Measurements from ENCODE around the gene KLF17. TPM values are rescaled to one million over a fixed set of nuclear protein-coding genes. Genes with fewer than 3 reads are reported as not detected.

Gene KLF17
- total RNA-seq, 1 donor from 2014 or later: not detected

DNA sequence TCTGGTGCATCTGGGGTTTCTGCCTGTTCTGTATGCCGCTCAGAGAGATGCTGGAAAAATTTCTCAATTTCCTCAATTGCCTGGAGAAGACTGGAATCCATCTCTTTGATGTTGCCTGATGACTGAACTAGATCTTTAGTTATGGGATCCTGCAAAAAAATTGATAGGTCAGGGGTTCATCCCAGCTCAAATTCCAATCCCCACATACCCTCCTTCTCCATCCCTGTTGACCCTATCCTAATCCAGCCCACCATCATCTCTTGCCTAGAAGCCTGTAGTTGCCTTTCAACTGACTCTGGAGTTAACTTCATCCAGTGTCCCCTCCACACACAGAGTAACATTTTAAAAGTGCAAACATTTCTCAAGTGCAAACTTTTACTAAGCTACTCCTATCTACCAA is 22.9 kb downstream of the KLF17 start, which contains the start of gene KLF18:
Gene KLF18, minus strand, starts transcription at position 101 of the 400 bp plus-strand sequence. Its CDS starts 0 bp downstream, at position 101.
- intact Hi-C loops (cut with micrococcal nuclease): no loop called here
- no peaks in the 10 kb centered on the region for H3K4me1 Mint-ChIP-seq
- CTCF ChIA-PET: no interaction called here
- peaks cover 17% of the 10 kb centered on the region for H3K9me3 Mint-ChIP-seq
- H3K36me3 Mint-ChIP-seq (ENCODE audit: low read depth): peaks cover 4% of the 10 kb centered on the region
- ATAC-seq (ENCODE audit: low read depth): no peak
- no peak for DNase-seq
- POLR2A ChIA-PET: no interaction called here
- no peak within 1 kb of the TSS for H3K27ac Mint-ChIP-seq
- H3K27me3 Mint-ChIP-seq: peaks cover 4% of the 10 kb centered on the region
- TF ChIP-seq, protein P1, sequence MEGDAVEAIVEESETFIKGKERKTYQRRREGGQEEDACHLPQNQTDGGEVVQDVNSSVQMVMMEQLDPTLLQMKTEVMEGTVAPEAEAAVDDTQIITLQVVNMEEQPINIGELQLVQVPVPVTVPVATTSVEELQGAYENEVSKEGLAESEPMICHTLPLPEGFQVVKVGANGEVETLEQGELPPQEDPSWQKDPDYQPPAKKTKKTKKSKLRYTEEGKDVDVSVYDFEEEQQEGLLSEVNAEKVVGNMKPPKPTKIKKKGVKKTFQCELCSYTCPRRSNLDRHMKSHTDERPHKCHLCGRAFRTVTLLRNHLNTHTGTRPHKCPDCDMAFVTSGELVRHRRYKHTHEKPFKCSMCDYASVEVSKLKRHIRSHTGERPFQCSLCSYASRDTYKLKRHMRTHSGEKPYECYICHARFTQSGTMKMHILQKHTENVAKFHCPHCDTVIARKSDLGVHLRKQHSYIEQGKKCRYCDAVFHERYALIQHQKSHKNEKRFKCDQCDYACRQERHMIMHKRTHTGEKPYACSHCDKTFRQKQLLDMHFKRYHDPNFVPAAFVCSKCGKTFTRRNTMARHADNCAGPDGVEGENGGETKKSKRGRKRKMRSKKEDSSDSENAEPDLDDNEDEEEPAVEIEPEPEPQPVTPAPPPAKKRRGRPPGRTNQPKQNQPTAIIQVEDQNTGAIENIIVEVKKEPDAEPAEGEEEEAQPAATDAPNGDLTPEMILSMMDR (IDR thresholded peaks at IDR 0.05): no peak
- H3K4me3 Mint-ChIP-seq: no peak within 1 kb of the TSS

DNA sequence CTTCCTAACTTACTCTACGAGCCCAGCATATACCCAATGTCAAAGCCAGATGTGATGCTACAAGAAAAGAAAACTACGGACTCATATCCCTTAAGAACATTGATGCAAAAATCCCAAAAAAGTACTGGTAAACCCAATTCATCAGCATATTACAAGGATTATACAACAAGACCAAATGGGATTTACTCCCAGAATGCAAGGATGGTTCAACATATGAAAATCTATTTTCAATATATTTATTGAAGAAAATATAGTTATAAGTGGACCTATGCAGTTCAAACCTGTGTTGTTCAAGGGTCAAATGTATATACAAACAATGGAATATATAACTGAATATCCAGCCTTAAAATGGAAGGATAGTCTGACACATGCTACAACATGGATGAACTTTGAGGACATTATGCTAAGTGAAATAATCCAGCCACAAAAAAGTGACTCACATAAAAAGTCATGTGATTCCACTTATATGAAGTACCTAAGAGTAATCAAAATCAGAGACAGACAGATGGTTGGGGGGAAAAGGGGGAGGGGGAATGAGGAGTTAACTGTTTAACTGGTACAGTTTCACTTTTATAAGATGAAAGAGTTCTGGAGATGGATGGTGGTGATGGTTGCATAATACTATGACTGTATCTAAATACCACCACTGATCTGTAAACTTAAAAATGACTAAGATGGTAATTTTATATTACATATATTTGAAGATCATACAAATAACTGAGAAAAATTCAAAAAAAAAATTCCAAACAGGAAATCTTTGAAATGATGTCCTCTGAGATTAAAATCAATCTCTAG is 26.5 kb downstream of the KLF17 start:
- Mint-ChIP-seq H3K27me3 (no peaks in the 10 kb centered on the region), H3K9me3 (peaks cover 17% of the 10 kb centered on the region), H3K36me3 (ENCODE audit: low read depth) (peaks cover 7% of the 10 kb centered on the region), H3K4me1 (no peaks in the 10 kb centered on the region), H3K27ac (no peak overlapping the region), H3K4me3 (no peak overlapping the region)
- ChIA-PET POLR2A (no interaction called here), CTCF (no interaction called here)
- intact Hi-C loops (cut with micrococcal nuclease): no loop called here
- no peak for DNase-seq
- no peak for ATAC-seq (ENCODE audit: low read depth)
- TF ChIP-seq, protein P1 (IDR thresholded peaks at IDR 0.05): no peak

DNA sequence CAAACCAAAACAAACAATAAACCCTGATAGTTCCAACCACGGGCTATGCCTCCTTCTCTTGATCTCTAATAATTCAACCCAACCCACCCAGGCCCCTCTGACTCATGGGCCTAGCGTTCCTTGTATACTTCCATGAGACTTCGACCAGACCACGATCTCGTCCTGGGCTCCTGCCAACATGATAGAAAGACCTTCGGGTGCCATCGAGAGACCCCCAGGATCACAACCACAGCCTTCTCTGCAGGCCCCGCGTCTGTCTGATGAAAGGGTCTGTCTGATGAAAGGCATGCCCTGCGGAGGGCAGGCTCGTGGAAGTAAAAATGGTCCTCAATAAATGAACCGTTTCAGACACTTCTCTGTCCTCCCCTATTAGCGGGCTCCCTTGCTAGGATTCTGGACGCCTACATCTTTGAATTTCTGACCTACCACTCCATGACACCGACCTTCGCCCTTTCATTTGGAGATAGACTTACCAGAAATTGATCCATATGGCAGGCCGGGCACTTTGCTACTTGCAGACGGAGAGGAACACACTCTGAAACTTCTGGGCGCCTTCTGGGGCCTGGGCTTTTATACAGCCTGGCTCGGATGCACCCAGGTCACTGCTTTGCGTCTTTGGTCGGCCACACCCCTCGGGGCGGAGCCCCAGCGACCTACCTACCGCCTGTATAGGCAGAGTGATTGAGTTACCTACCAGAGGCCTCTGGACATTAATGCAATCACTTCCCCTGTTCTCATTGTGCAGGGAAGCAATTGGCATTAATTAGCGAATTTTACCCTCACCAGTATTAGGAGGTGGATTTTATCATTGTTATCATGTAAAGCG is 28.1 kb downstream of the KLF17 start:
- TF ChIP-seq, protein P1 (IDR thresholded peaks at IDR 0.05): no peak
- ATAC-seq (ENCODE audit: low read depth) (no peak), DNase-seq (no peak)
- intact Hi-C loops (cut with micrococcal nuclease): no loop called here
- Mint-ChIP-seq H3K4me3 (no peak overlapping the region), H3K36me3 (ENCODE audit: low read depth) (peaks cover 7% of the 10 kb centered on the region), H3K9me3 (peaks cover 17% of the 10 kb centered on the region), H3K4me1 (no peaks in the 10 kb centered on the region), H3K27me3 (peaks cover 8% of the 10 kb centered on the region), H3K27ac (no peak overlapping the region)
- ChIA-PET POLR2A (no interaction called here), CTCF (no interaction called here)

GRCh38 chr1:44147582-44147981 is 29.0 kb downstream of the KLF17 start:
- CTCF ChIA-PET: no interaction called here
- H3K27me3 Mint-ChIP-seq: peaks cover 14% of the 10 kb centered on the region
- POLR2A ChIA-PET: no interaction called here
- intact Hi-C loops (cut with micrococcal nuclease): no loop called here
- H3K4me3 Mint-ChIP-seq: no peak overlapping the region
- H3K27ac Mint-ChIP-seq: no peak overlapping the region
- DNase-seq (no peak), ATAC-seq (ENCODE audit: low read depth) (no peak)
- peaks cover 17% of the 10 kb centered on the region for H3K9me3 Mint-ChIP-seq
- H3K4me1 Mint-ChIP-seq: no peaks in the 10 kb centered on the region
- TF ChIP-seq, protein P1 (IDR thresholded peaks at IDR 0.05): no peak
- H3K36me3 Mint-ChIP-seq (ENCODE audit: low read depth): peaks cover 7% of the 10 kb centered on the region

- no peaks in the 10 kb centered on the region for H3K9me3 Mint-ChIP-seq
- H3K27ac Mint-ChIP-seq: no peak overlapping the region
- H3K36me3 Mint-ChIP-seq (ENCODE audit: low read depth): peaks cover 3% of the 10 kb centered on the region
- CTCF ChIA-PET: no interaction called here
- H3K4me1 Mint-ChIP-seq: no peaks in the 10 kb centered on the region
- ATAC-seq (ENCODE audit: low read depth) (no peak), DNase-seq (no peak)
- no peak overlapping the region for H3K4me3 Mint-ChIP-seq
- H3K27me3 Mint-ChIP-seq: peaks cover 17% of the 10 kb centered on the region
- intact Hi-C loops (cut with micrococcal nuclease): no loop called here
- POLR2A ChIA-PET: no interaction called here
- TF ChIP-seq, protein P1 (IDR thresholded peaks at IDR 0.05): no peak
Observed at GRCh38 chr1:44151332-44151731, 32.7 kb downstream of the KLF17 start.
